ENCODE measurements around the gene BDP1.

The BDP1 gene

GRCh38 chr5:71460693-71461092 lies 5.2 kb downstream of the BDP1 start:
- Histone ChIP-seq H2BK120ac (ENCODE audit: low read depth, low read length) (no peak overlapping the region), H2AK5ac (ENCODE audit: low read length, severe bottlenecking) (no peak overlapping the region), H3K23ac (ENCODE audit: low read length in 2 of 2) (no peak overlapping the region), H3K4me1 (ENCODE audit: control insufficient read depth, insufficient read depth, low read depth, low read length) (peaks cover 4% of the 10 kb centered on the region), H4K8ac (ENCODE audit: low read length) (no peak overlapping the region), H2BK5ac (ENCODE audit: low read depth, low read length, poor library complexity, severe bottlenecking) (no peak overlapping the region), H4K91ac (ENCODE audit: low read length) (no peak overlapping the region), H3K4me2 (ENCODE audit: low read length, poor library complexity, severe bottlenecking) (no peak overlapping the region), H3K27me3 (ENCODE audit: control insufficient read depth in 1 of 2, insufficient read depth in 1 of 2, low read length in 2 of 2) (no peaks in the 10 kb centered on the region), H3K14ac (ENCODE audit: low read length in 2 of 2) (no peak overlapping the region), H3K9me3 (ENCODE audit: control insufficient read depth, low read length) (no peaks in the 10 kb centered on the region), H3K9ac (ENCODE audit: low read length) (no peak overlapping the region), H3K36me3 (ENCODE audit: control insufficient read depth in 1 of 2, insufficient read depth in 2 of 2, low read depth in 1 of 2, low read length in 2 of 2) (peaks cover 44 to 71% of the 10 kb centered on the region in 2 experiments), H3K18ac (ENCODE audit: low read depth in 1 of 2, low read length in 2 of 2) (no peak overlapping the region), H2BK12ac (ENCODE audit: low read length in 2 of 2) (no peak overlapping the region), H3K79me1 (replicated peaks; ENCODE audit: low read length, poor library complexity, severe bottlenecking) (peaks cover 25% of the 10 kb centered on the region), H3K27ac (ENCODE audit: low read length, poor library complexity, severe bottlenecking) (no peak overlapping the region), H2AFZ (ENCODE audit: low read depth, low read length) (no peak overlapping the region), H3K4ac (ENCODE audit: low read depth in 1 of 2, low read length in 2 of 2) (no peak overlapping the region), H2BK15ac (ENCODE audit: low read depth, poor library complexity, severe bottlenecking) (no peak overlapping the region), H3K4me3 (ENCODE audit: insufficient read depth in 1 of 2, low read depth in 1 of 2, low read length in 2 of 2) (no peak overlapping the region)
- no peak for DNase-seq
- no CpG with 5 or more reads among the region's 1 CpG for WGBS

GRCh38 chr5:71461360-71461759 lies 5.9 kb downstream of the BDP1 start:
- Histone ChIP-seq H3K4me2 (ENCODE audit: low read length, poor library complexity, severe bottlenecking) (no peak overlapping the region), H3K4me3 (ENCODE audit: insufficient read depth in 1 of 2, low read depth in 1 of 2, low read length in 2 of 2) (no peak overlapping the region), H3K4ac (ENCODE audit: low read depth in 1 of 2, low read length in 2 of 2) (no peak overlapping the region), H4K91ac (ENCODE audit: low read length) (no peak overlapping the region), H3K18ac (ENCODE audit: low read depth in 1 of 2, low read length in 2 of 2) (no peak overlapping the region), H3K14ac (ENCODE audit: low read length in 2 of 2) (no peak overlapping the region), H3K36me3 (ENCODE audit: control insufficient read depth in 1 of 2, insufficient read depth in 2 of 2, low read depth in 1 of 2, low read length in 2 of 2) (peaks cover 44 to 77% of the 10 kb centered on the region in 2 experiments), H3K9me3 (ENCODE audit: control insufficient read depth, low read length) (no peaks in the 10 kb centered on the region), H2BK15ac (ENCODE audit: low read depth, poor library complexity, severe bottlenecking) (no peak overlapping the region), H2AFZ (ENCODE audit: low read depth, low read length) (no peak overlapping the region), H2BK120ac (ENCODE audit: low read depth, low read length) (no peak overlapping the region), H3K27me3 (ENCODE audit: control insufficient read depth in 1 of 2, insufficient read depth in 1 of 2, low read length in 2 of 2) (no peaks in the 10 kb centered on the region), H2BK12ac (ENCODE audit: low read length in 2 of 2) (no peak overlapping the region), H4K8ac (ENCODE audit: low read length) (no peak overlapping the region), H3K23ac (ENCODE audit: low read length in 2 of 2) (no peak overlapping the region), H3K27ac (ENCODE audit: low read length, poor library complexity, severe bottlenecking) (no peak overlapping the region), H2AK5ac (ENCODE audit: low read length, severe bottlenecking) (no peak overlapping the region), H2BK5ac (ENCODE audit: low read depth, low read length, poor library complexity, severe bottlenecking) (no peak overlapping the region), H3K79me1 (replicated peaks; ENCODE audit: low read length, poor library complexity, severe bottlenecking) (peaks cover 25% of the 10 kb centered on the region), H3K9ac (ENCODE audit: low read length) (no peak overlapping the region), H3K4me1 (ENCODE audit: control insufficient read depth, insufficient read depth, low read depth, low read length) (peaks cover 4% of the 10 kb centered on the region)
- WGBS: no CpG with 5 or more reads among the region's 3 CpGs
- no peak for DNase-seq

GRCh38 chr5:71471193-71471592 lies 15.7 kb downstream of the BDP1 start:
- Histone ChIP-seq H3K23ac (ENCODE audit: low read length in 2 of 2) (no peak overlapping the region), H3K4me2 (ENCODE audit: low read length, poor library complexity, severe bottlenecking) (no peak overlapping the region), H3K27me3 (ENCODE audit: control insufficient read depth in 1 of 2, insufficient read depth in 1 of 2, low read length in 2 of 2) (no peaks in the 10 kb centered on the region), H2BK15ac (ENCODE audit: low read depth, poor library complexity, severe bottlenecking) (no peak overlapping the region), H3K9ac (ENCODE audit: low read length) (peak overlapping the region; percentile 6), H4K91ac (ENCODE audit: low read length) (no peak overlapping the region), H3K79me1 (replicated peaks; ENCODE audit: low read length, poor library complexity, severe bottlenecking) (peaks cover 15% of the 10 kb centered on the region), H3K18ac (ENCODE audit: low read depth in 1 of 2, low read length in 2 of 2) (no peak overlapping the region), H3K9me3 (ENCODE audit: control insufficient read depth, low read length) (no peaks in the 10 kb centered on the region), H3K36me3 (ENCODE audit: control insufficient read depth in 1 of 2, insufficient read depth in 2 of 2, low read depth in 1 of 2, low read length in 2 of 2) (peaks cover 27 to 63% of the 10 kb centered on the region in 2 experiments), H2BK5ac (ENCODE audit: low read depth, low read length, poor library complexity, severe bottlenecking) (no peak overlapping the region), H3K4ac (ENCODE audit: low read depth in 1 of 2, low read length in 2 of 2) (no peak overlapping the region), H3K4me3 (ENCODE audit: insufficient read depth in 1 of 2, low read depth in 1 of 2, low read length in 2 of 2) (no peak overlapping the region), H2BK120ac (ENCODE audit: low read depth, low read length) (no peak overlapping the region), H4K8ac (ENCODE audit: low read length) (no peak overlapping the region), H2BK12ac (ENCODE audit: low read length in 2 of 2) (no peak overlapping the region), H3K27ac (ENCODE audit: low read length, poor library complexity, severe bottlenecking) (no peak overlapping the region), H2AK5ac (ENCODE audit: low read length, severe bottlenecking) (no peak overlapping the region), H3K4me1 (ENCODE audit: control insufficient read depth, insufficient read depth, low read depth, low read length) (peaks cover 3% of the 10 kb centered on the region), H2AFZ (ENCODE audit: low read depth, low read length) (no peak overlapping the region), H3K14ac (ENCODE audit: low read length in 2 of 2) (no peak overlapping the region)
- WGBS: 80% methylated on average over 9 of the region's 9 CpGs
- DNase-seq: peak; percentile 12

GRCh38 chr5:71475788-71476384 lies 20.4 kb downstream of the BDP1 start:
- Histone ChIP-seq H3K4me3 (ENCODE audit: insufficient read depth in 1 of 2, low read depth in 1 of 2, low read length in 2 of 2) (no peak overlapping the region), H3K14ac (ENCODE audit: low read length in 2 of 2) (no peak overlapping the region), H4K91ac (ENCODE audit: low read length) (no peak overlapping the region), H3K9ac (ENCODE audit: low read length) (no peak overlapping the region), H2BK5ac (ENCODE audit: low read depth, low read length, poor library complexity, severe bottlenecking) (no peak overlapping the region), H3K79me1 (replicated peaks; ENCODE audit: low read length, poor library complexity, severe bottlenecking) (peaks cover 19% of the 10 kb centered on the region), H3K4me2 (ENCODE audit: low read length, poor library complexity, severe bottlenecking) (no peak overlapping the region), H3K4ac (ENCODE audit: low read depth in 1 of 2, low read length in 2 of 2) (no peak overlapping the region), H3K9me3 (ENCODE audit: control insufficient read depth, low read length) (no peaks in the 10 kb centered on the region), H2AK5ac (ENCODE audit: low read length, severe bottlenecking) (no peak overlapping the region), H2BK15ac (ENCODE audit: low read depth, poor library complexity, severe bottlenecking) (no peak overlapping the region), H2BK12ac (ENCODE audit: low read length in 2 of 2) (no peak overlapping the region), H3K23ac (ENCODE audit: low read length in 2 of 2) (no peak overlapping the region), H3K4me1 (ENCODE audit: control insufficient read depth, insufficient read depth, low read depth, low read length) (no peaks in the 10 kb centered on the region), H4K8ac (ENCODE audit: low read length) (no peak overlapping the region), H3K36me3 (ENCODE audit: control insufficient read depth in 1 of 2, insufficient read depth in 2 of 2, low read depth in 1 of 2, low read length in 2 of 2) (peaks cover 34 to 59% of the 10 kb centered on the region in 2 experiments), H3K27ac (ENCODE audit: low read length, poor library complexity, severe bottlenecking) (no peak overlapping the region), H3K27me3 (ENCODE audit: control insufficient read depth in 1 of 2, insufficient read depth in 1 of 2, low read length in 2 of 2) (no peaks in the 10 kb centered on the region), H3K18ac (ENCODE audit: low read depth in 1 of 2, low read length in 2 of 2) (no peak overlapping the region), H2AFZ (ENCODE audit: low read depth, low read length) (no peak overlapping the region), H2BK120ac (ENCODE audit: low read depth, low read length) (no peak overlapping the region)
- WGBS: 90% methylated on average over 3 of the region's 3 CpGs
- DNase-seq: peak; percentile 37

Measured in mesenchymal stem cell (in vitro differentiated cells and primary cell).